GM13976 (cell line): ENCODE data around the gene MMP21.

Experiments
- DNase-seq: peaks from one replicate; pipeline ENCODE4 v3.0.0; 2012; ENCODE audit warnings: low spot score
- in situ Hi-C: fragments of 300-500 bp; cut with MboI; formaldehyde crosslinking; loops from one replicate; pipeline ENCODE4 v1.12.0; 2022; ENCODE audit warnings: low sequenced_read_pairs, mixed read lengths, inconsistent platforms; ENCODE audit not compliant: unreplicated experiment
- TF ChIP-seq, protein P1 (sequence below): IDR thresholded peaks from 2 replicates; pipeline ENCODE4 v1.5.1; 2012; ENCODE audit warnings: borderline replicate concordance, mild to moderate bottlenecking; ENCODE audit not compliant: insufficient read depth; ENCODE audit errors: extremely low read depth, missing control alignments, control extremely low read depth

The MMP21 gene

DNA sequence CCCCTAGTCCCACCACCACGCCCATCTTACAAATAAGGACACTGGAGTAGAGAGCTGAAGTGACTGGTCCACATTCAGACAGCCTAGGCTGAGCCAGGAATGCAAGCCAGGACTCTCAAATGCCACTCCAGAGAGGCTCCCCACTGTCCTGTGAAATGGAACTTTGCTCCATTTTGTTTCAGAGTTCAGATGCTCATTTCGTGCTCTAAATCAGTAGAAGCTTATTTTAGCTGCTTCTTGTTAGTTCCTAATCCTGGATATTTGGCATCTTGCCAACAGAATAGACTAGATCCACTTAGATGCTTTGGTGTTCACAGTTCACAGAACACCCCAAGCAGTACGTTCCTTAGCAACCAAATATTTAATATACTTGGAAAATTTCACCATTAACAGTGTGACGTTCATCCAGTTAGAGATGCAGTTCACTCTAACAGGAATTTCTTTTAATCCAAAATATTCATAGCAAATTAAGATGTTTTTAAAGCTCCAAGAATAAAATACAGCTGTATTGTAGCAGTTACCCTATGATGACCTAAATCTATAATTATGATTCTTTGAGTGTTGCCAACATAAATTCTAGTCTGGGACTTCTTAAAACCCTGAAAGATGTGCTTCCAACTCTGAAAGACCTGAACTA is 7.3 kb downstream of the MMP21 start:
- in situ Hi-C loops: no loop called here
- no peak for DNase-seq
- TF ChIP-seq, protein P1, sequence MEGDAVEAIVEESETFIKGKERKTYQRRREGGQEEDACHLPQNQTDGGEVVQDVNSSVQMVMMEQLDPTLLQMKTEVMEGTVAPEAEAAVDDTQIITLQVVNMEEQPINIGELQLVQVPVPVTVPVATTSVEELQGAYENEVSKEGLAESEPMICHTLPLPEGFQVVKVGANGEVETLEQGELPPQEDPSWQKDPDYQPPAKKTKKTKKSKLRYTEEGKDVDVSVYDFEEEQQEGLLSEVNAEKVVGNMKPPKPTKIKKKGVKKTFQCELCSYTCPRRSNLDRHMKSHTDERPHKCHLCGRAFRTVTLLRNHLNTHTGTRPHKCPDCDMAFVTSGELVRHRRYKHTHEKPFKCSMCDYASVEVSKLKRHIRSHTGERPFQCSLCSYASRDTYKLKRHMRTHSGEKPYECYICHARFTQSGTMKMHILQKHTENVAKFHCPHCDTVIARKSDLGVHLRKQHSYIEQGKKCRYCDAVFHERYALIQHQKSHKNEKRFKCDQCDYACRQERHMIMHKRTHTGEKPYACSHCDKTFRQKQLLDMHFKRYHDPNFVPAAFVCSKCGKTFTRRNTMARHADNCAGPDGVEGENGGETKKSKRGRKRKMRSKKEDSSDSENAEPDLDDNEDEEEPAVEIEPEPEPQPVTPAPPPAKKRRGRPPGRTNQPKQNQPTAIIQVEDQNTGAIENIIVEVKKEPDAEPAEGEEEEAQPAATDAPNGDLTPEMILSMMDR: no peak

- in situ Hi-C loops: no loop called here
- TF ChIP-seq, protein P1: no peak
- DNase-seq: no peak
Observed at GRCh38 chr10:125766511-125766910, 9.1 kb downstream of the MMP21 start.

DNA sequence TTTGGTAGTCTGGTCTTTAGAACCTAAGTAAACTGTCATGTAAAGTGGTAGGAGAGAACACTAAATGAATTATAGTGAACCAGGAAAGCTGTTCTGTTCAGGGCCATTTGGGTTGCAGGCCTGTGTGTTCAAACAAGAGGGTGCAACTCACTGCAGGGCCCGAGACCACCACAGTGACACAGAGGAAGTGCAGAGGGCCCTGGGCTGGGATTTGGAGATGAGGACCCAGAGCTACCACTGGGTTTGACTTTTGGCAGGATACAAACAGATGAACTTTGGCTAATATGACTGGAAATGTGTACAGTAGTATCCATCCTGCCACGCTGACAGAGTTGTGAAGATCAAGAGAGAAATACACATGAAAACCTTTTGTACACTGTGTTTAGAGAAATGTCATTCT is 9.8 kb downstream of the MMP21 start:
- no peak for DNase-seq
- in situ Hi-C loops: no loop called here
- TF ChIP-seq, protein P1: no peak

- in situ Hi-C loops: no loop called here
- TF ChIP-seq, protein P1: no peak
- no peak for DNase-seq
Observed at GRCh38 chr10:125762692-125763648, 12.7 kb downstream of the MMP21 start.

- TF ChIP-seq, protein P1: no peak
- no peak for DNase-seq
- in situ Hi-C loops: no loop called here
Observed at GRCh38 chr10:125761961-125762360, 13.7 kb downstream of the MMP21 start.

- TF ChIP-seq, protein P1: no peak
- DNase-seq: no peak
- in situ Hi-C loops: no loop called here
Observed at GRCh38 chr10:125757742-125758141, 17.9 kb downstream of the MMP21 start.
